ENCODE data around the gene TXLNB.

The TXLNB gene

GRCh38 chr6:139291813-139292619 is at the start of gene TXLNB:
Gene TXLNB, minus strand, starts transcription at chr6:139291998. Its CDS starts 3,099 bp downstream, at chr6:139288899.
- peak; percentile 94 for DNase-seq

GRCh38 chr6:139341060-139341459 is 49.3 kb upstream of the TXLNB start:
- DNase-seq = no peak

- no peak for DNase-seq
These were observed 47.0 kb upstream of the TXLNB start for GRCh38 chr6:139338795-139339194.

GRCh38 chr6:139337830-139338229 is 46.0 kb upstream of the TXLNB start:
- no peak for DNase-seq

GRCh38 chr6:139337001-139337400 is 45.2 kb upstream of the TXLNB start:
- DNase-seq = no peak

- DNase-seq = no peak
These were observed 44.7 kb upstream of the TXLNB start for GRCh38 chr6:139336488-139336887.

- no peak for DNase-seq
These were observed 43.8 kb upstream of the TXLNB start for GRCh38 chr6:139335447-139336210.

GRCh38 chr6:139334806-139335446 is 43.1 kb upstream of the TXLNB start:
- DNase-seq = no peak

- no peak for DNase-seq
These were observed 39.2 kb upstream of the TXLNB start for GRCh38 chr6:139330826-139331500.

GRCh38 chr6:139330306-139330705 is 38.5 kb upstream of the TXLNB start:
- no peak for DNase-seq

GRCh38 chr6:139329224-139329623 is 37.4 kb upstream of the TXLNB start:
- no peak for DNase-seq

GRCh38 chr6:139327038-139327437 is 35.2 kb upstream of the TXLNB start:
- no peak for DNase-seq

GRCh38 chr6:139325686-139326085 is 33.9 kb upstream of the TXLNB start:
- DNase-seq = no peak

GRCh38 chr6:139325125-139325524 is 33.3 kb upstream of the TXLNB start:
- DNase-seq = no peak

GRCh38 chr6:139324301-139324555 is 32.4 kb upstream of the TXLNB start:
- no peak for DNase-seq

GRCh38 chr6:139323511-139324300 is 31.9 kb upstream of the TXLNB start:
- peak; percentile 91 for DNase-seq

- no peak for DNase-seq
These were observed 28.3 kb upstream of the TXLNB start for GRCh38 chr6:139320081-139320480.

GRCh38 chr6:139316622-139317317 is 25.0 kb upstream of the TXLNB start:
- DNase-seq = no peak

- no peak for DNase-seq
These were observed 22.2 kb upstream of the TXLNB start for GRCh38 chr6:139313784-139314545.

- no peak for DNase-seq
These were observed 21.4 kb upstream of the TXLNB start for GRCh38 chr6:139313229-139313628.

- DNase-seq = no peak
These were observed 20.0 kb upstream of the TXLNB start for GRCh38 chr6:139311831-139312230.
